ENCODE measurements around the gene PTPN1.
"Not testable (repeated sequence)": the region's sequence is repeated elsewhere in the genome, so short reads cannot be mapped to it uniquely, and the experiment has no call there.

Gene PTPN1

DNA sequence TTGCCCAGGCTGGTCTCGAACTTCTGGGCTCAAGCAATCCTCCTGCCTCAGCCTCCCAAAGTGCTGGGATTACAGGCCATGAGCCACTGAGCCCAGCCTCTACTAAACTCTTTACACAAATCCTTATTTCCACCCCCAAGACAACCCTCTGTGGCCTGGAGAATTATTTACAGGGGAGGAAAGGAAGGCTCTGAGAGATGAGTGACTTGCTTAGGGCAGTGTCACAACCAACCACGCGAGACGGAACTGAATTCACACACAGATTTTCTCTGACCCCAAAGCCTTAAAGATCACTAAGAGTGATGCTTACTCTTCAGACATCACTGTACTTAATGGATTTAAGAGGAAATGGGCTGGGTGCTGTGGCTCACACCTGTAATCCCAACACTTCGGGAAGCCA, 95.0 kb downstream of the PTPN1 start:
- no peaks in the 10 kb centered on the region for H3K4me1 ChIP-seq (ENCODE audit: insufficient read depth, low read length)
- H3K9me3 ChIP-seq (ENCODE audit: control insufficient read depth, insufficient read depth, low read length): no peaks in the 10 kb centered on the region
- H3K9ac ChIP-seq (ENCODE audit: low read depth, low read length): no peak overlapping the region
- H3K36me3 ChIP-seq (ENCODE audit: insufficient read depth, low read length): no peaks in the 10 kb centered on the region

GRCh38 chr20:50607436-50607835, 97.3 kb downstream of the PTPN1 start:
- Histone ChIP-seq H3K36me3 (ENCODE audit: insufficient read depth, low read length) (no peaks in the 10 kb centered on the region), H3K9me3 (ENCODE audit: control insufficient read depth, insufficient read depth, low read length) (no peaks in the 10 kb centered on the region), H3K9ac (ENCODE audit: low read depth, low read length) (no peak overlapping the region), H3K4me1 (ENCODE audit: insufficient read depth, low read length) (peaks cover 5% of the 10 kb centered on the region; the same call in 1 of the 2 replicates)

- Histone ChIP-seq H3K9me3 (ENCODE audit: control insufficient read depth, insufficient read depth, low read length) (no peaks in the 10 kb centered on the region), H3K9ac (ENCODE audit: low read depth, low read length) (no peak overlapping the region), H3K4me1 (ENCODE audit: insufficient read depth, low read length) (peaks cover 5% of the 10 kb centered on the region; the same call in 1 of the 2 replicates), H3K36me3 (ENCODE audit: insufficient read depth, low read length) (no peaks in the 10 kb centered on the region)
Measured at GRCh38 chr20:50607850-50608749, 97.9 kb downstream of the PTPN1 start.

GRCh38 chr20:50608750-50609104, 98.5 kb downstream of the PTPN1 start:
- Histone ChIP-seq H3K9ac (ENCODE audit: low read depth, low read length) (no peak overlapping the region), H3K4me1 (ENCODE audit: insufficient read depth, low read length) (peaks cover 5% of the 10 kb centered on the region; the same call in 1 of the 2 replicates), H3K36me3 (ENCODE audit: insufficient read depth, low read length) (no peaks in the 10 kb centered on the region), H3K9me3 (ENCODE audit: control insufficient read depth, insufficient read depth, low read length) (no peaks in the 10 kb centered on the region)

DNA sequence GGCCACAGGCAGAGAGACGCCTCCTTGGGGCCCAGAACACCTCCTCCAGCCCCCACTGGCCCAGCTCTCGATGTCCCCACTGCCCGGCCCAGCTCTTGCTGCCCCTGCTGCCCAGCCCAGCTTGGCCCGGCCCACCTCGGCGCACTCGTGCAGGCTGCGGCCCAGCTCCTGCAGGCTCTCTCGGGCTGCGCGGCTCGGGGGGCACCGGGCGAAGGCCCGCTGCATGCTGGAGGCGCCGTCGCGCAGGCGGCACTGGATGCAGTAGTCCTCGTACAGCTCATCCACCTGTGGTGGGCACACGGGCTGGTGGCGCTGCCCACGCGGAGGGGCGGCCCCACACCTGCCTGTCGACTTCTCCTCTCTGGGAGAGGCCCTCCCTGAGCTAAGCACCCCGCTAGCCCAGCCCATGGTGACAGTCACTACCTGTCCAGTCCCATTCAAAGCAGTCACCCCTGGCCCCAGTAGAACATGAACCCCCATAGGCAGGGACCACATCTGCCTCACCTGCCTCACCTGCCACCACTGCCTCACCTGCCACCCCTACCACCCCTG, 99.3 kb downstream of the PTPN1 start:
- no peaks in the 10 kb centered on the region for H3K9me3 ChIP-seq (ENCODE audit: control insufficient read depth, insufficient read depth, low read length)
- no peak overlapping the region for H3K9ac ChIP-seq (ENCODE audit: low read depth, low read length)
- H3K36me3 ChIP-seq (ENCODE audit: insufficient read depth, low read length): no peaks in the 10 kb centered on the region
- H3K4me1 ChIP-seq (ENCODE audit: insufficient read depth, low read length): peaks cover 5% of the 10 kb centered on the region; the same call in 1 of the 2 replicates

DNA sequence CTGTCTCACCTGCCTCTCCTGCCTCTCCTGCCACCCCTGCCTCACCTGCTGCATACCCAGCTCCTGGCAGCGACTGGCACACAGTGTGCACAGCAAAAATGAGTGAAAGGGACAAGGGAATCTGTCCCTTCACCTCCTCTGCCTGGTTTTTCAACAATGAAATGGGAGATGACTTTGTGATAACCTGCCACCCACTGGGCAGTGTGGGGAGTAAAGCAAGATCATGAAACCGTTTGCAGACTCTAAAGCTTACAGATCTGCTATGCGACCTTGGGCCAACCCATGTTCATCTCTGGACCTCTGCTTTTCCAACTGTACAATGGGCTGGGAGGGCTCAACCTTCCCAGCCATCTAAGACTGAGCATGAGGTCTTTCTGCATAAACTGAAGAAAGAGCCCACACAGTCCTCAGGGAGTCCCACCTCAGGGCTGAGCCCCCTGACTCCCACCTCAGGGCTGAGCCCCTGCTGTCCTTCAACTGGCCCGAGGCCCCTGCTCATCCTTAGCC, 100.1 kb downstream of the PTPN1 start:
- Histone ChIP-seq H3K36me3 (ENCODE audit: insufficient read depth, low read length) (no peaks in the 10 kb centered on the region), H3K9ac (ENCODE audit: low read depth, low read length) (no peak overlapping the region), H3K9me3 (ENCODE audit: control insufficient read depth, insufficient read depth, low read length) (no peaks in the 10 kb centered on the region), H3K4me1 (ENCODE audit: insufficient read depth, low read length) (peaks cover 5% of the 10 kb centered on the region; the same call in 1 of the 2 replicates)

GRCh38 chr20:50611128-50611810, 101.1 kb downstream of the PTPN1 start:
- H3K4me1 ChIP-seq (ENCODE audit: insufficient read depth, low read length): peaks cover 5% of the 10 kb centered on the region; the same call in 1 of the 2 replicates
- H3K36me3 ChIP-seq (ENCODE audit: insufficient read depth, low read length): no peaks in the 10 kb centered on the region
- no peaks in the 10 kb centered on the region for H3K9me3 ChIP-seq (ENCODE audit: control insufficient read depth, insufficient read depth, low read length)
- H3K9ac ChIP-seq (ENCODE audit: low read depth, low read length): no peak overlapping the region

GRCh38 chr20:50613438-50614169, 103.4 kb downstream of the PTPN1 start:
- no peak overlapping the region for H3K9ac ChIP-seq (ENCODE audit: low read depth, low read length)
- no peaks in the 10 kb centered on the region for H3K9me3 ChIP-seq (ENCODE audit: control insufficient read depth, insufficient read depth, low read length)
- H3K36me3 ChIP-seq (ENCODE audit: insufficient read depth, low read length): no peaks in the 10 kb centered on the region
- peaks cover 5% of the 10 kb centered on the region; the same call in 1 of the 2 replicates for H3K4me1 ChIP-seq (ENCODE audit: insufficient read depth, low read length)

GRCh38 chr20:50615407-50615806, 105.2 kb downstream of the PTPN1 start:
- Histone ChIP-seq H3K36me3 (ENCODE audit: insufficient read depth, low read length) (no peaks in the 10 kb centered on the region), H3K9ac (ENCODE audit: low read depth, low read length) (no peak overlapping the region), H3K4me1 (ENCODE audit: insufficient read depth, low read length) (peaks cover 5% of the 10 kb centered on the region; the same call in 1 of the 2 replicates), H3K9me3 (ENCODE audit: control insufficient read depth, insufficient read depth, low read length) (no peaks in the 10 kb centered on the region)

DNA sequence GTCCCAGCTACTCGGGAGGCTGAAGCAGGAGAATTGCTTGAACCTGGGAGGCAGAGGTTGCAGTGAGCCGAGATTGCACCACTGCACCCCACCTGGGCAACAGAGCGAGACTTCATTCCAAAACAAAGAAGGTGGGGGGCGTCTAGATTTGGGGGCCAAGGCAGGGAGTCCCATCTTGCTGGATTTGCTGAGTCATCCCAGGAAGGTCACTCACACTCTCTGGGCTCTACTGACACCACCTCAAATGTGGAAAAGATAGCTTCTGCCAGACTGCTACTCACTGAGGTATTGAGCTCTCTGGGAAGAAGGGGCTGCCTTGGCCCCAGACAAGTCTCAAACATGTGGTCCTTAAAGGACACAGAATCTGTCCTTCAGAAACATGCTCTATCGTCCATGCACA, 106.8 kb downstream of the PTPN1 start:
- Histone ChIP-seq H3K9me3 (ENCODE audit: control insufficient read depth, insufficient read depth, low read length) (peaks cover 6% of the 10 kb centered on the region), H3K4me1 (ENCODE audit: insufficient read depth, low read length) (no peaks in the 10 kb centered on the region), H3K36me3 (ENCODE audit: insufficient read depth, low read length) (no peaks in the 10 kb centered on the region), H3K9ac (ENCODE audit: low read depth, low read length) (no peak overlapping the region)

- Histone ChIP-seq H3K4me1 (ENCODE audit: insufficient read depth, low read length) (no peaks in the 10 kb centered on the region), H3K36me3 (ENCODE audit: insufficient read depth, low read length) (no peaks in the 10 kb centered on the region), H3K9me3 (ENCODE audit: control insufficient read depth, insufficient read depth, low read length) (peaks cover 6% of the 10 kb centered on the region), H3K9ac (ENCODE audit: low read depth, low read length) (no peak overlapping the region)
Measured at GRCh38 chr20:50618537-50618936, 108.4 kb downstream of the PTPN1 start.

- not testable (repeated sequence) for H3K36me3 ChIP-seq (ENCODE audit: insufficient read depth, low read length); H3K9me3 ChIP-seq (ENCODE audit: control insufficient read depth, insufficient read depth, low read length); H3K9ac ChIP-seq (ENCODE audit: low read depth, low read length); H3K4me1 ChIP-seq (ENCODE audit: insufficient read depth, low read length)
Measured at GRCh38 chr20:50620459-50620858, 110.3 kb downstream of the PTPN1 start.

- Histone ChIP-seq H3K9ac (ENCODE audit: low read depth, low read length) (no peak overlapping the region), H3K9me3 (ENCODE audit: control insufficient read depth, insufficient read depth, low read length) (peaks cover 6% of the 10 kb centered on the region), H3K36me3 (ENCODE audit: insufficient read depth, low read length) (no peaks in the 10 kb centered on the region), H3K4me1 (ENCODE audit: insufficient read depth, low read length) (peaks cover 7% of the 10 kb centered on the region; the same call in 1 of the 2 replicates)
Measured at GRCh38 chr20:50621068-50621665, 111.0 kb downstream of the PTPN1 start.

Measured in ES-I3 (cell line).